Neural crest cell (in vitro differentiated cells): ENCODE results near the gene SLC15A4. TPM values are rescaled to one million over a fixed set of nuclear protein-coding genes. Genes with fewer than 3 reads are reported as not detected.

Experiments used
- DNase-seq: peaks from one replicate; pipeline ENCODE4 v3.0.0; 2021; ENCODE audit warnings: low read depth, mixed read lengths, low spot score
- H3K27ac Mint-ChIP-seq: one replicate; pipeline ENCODE4 v1.8.0; 2021; ENCODE audit warnings: mild to moderate bottlenecking, mixed read lengths; ENCODE audit not compliant: unreplicated experiment
- H3K27me3 Mint-ChIP-seq: 2 replicates; pipeline ENCODE4 v1.8.0; 2021; ENCODE audit warnings: low read depth, mild to moderate bottlenecking, mixed read lengths
- H3K36me3 Mint-ChIP-seq: 2 replicates; pipeline ENCODE4 v1.8.0; 2021; ENCODE audit warnings: low read depth, mild to moderate bottlenecking, mixed read lengths
- H3K4me1 Mint-ChIP-seq: 2 replicates; pipeline ENCODE4 v1.8.0; 2021; ENCODE audit warnings: mixed read lengths
- H3K4me3 Mint-ChIP-seq: one replicate; pipeline ENCODE4 v1.8.0; 2021; ENCODE audit warnings: mild to moderate bottlenecking, mixed read lengths
- H3K9me3 Mint-ChIP-seq: 2 replicates; pipeline ENCODE4 v1.8.0; 2021; ENCODE audit warnings: mixed read lengths
- total RNA-seq: library from RNA; stranded (reverse); gene quantifications from 2 replicates; pipeline ENCODE4 v1.2.1, GENCODE V29; 2021
- TF ChIP-seq, protein P1 (sequence below): fragments of 200-600 bp; sonication (generic); conservative IDR thresholded peaks from 2 replicates; pipeline ENCODE4 v1.5.0; 2021; ENCODE audit warnings: antibody characterized with exemption, mild to moderate bottlenecking

The SLC15A4 gene
- total RNA-seq, 1 donor from 2014 or later: 19.4 TPM

DNA sequence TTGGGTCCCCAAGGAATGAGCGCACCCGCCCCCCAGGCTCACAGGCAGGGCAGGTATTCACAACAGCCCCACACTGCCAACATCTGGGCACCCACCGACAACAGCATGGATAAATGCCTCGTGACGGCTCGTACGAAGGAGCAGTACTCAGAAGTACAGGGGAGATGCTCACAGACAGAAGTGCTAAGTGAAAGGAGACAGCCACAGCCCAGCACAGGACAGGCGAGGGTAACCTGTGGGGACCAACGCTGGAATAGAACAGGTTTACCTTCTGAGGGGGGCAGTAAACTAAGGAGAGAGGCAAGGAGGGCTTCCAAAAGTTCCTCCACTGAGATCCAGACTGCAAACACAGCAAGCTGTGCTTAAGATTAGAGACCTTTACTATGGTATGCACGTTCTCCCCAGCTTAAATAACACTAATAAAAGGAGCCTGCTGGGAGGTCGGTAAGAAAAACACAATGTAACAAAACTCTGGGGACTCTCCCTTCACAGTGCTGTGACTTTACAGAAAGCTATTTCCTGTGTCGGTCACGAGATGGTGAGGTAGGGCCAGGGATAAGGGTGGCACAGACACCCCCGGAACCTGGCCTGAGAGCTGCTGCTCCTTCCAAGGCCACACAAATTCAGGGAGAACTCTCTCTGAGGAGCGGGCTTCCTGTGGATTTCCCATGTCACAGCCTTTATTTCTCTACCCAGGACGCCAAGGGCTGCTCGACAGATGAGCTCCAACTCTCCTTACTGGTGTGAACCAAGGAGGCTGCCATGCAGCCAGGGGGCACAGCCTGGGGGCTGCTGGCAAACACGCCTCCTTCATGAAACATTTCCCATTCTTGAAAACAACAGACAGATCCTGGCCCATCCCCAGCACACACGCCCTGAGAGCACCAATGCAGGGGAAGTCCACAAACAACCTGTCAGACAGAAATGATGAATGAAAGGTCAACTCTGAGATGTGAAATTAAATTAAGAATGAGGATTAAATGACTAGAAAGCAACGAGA is 26.3 kb downstream of the SLC15A4 start:
- Mint-ChIP-seq H3K27ac (no peak overlapping the region), H3K4me1 (peaks cover 4% of the 10 kb centered on the region), H3K4me3 (no peak overlapping the region), H3K36me3 (peaks cover 26% of the 10 kb centered on the region), H3K9me3 (no peaks in the 10 kb centered on the region), H3K27me3 (no peaks in the 10 kb centered on the region)
- TF ChIP-seq, protein P1, sequence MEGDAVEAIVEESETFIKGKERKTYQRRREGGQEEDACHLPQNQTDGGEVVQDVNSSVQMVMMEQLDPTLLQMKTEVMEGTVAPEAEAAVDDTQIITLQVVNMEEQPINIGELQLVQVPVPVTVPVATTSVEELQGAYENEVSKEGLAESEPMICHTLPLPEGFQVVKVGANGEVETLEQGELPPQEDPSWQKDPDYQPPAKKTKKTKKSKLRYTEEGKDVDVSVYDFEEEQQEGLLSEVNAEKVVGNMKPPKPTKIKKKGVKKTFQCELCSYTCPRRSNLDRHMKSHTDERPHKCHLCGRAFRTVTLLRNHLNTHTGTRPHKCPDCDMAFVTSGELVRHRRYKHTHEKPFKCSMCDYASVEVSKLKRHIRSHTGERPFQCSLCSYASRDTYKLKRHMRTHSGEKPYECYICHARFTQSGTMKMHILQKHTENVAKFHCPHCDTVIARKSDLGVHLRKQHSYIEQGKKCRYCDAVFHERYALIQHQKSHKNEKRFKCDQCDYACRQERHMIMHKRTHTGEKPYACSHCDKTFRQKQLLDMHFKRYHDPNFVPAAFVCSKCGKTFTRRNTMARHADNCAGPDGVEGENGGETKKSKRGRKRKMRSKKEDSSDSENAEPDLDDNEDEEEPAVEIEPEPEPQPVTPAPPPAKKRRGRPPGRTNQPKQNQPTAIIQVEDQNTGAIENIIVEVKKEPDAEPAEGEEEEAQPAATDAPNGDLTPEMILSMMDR: no peak
- no peak for DNase-seq

DNA sequence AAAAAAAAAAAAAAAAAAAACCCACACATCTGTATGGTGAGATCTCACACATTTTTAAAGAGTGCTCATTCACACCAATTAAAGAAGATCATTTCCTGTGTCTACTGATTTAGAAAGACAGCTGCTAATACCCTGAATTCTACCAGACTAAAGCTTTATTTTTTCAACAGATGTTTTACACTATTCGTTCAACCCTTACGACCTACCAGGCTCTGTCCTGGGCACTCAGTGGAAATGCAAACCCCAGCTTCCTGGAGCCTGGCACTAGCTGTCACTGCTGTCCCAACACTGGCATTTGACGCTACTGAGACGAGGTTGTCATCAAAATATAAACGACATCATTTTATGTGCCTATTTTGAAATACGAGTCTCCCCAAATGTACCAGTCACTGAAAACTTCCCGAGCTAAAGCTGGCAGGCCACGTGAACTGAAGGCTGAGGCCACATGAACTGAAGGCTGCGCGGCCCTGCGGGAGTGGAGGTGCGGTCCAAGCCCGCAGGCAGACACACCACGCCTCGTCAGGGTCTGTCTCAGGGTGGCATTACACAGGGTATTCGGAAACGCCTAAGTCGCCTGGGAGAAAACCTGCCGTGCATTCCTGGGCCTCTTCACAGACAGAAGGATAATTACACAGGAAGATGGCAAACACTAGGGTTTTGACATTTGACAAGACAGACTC is 27.2 kb downstream of the SLC15A4 start:
- no peaks in the 10 kb centered on the region for H3K9me3 Mint-ChIP-seq
- TF ChIP-seq, protein P1: no peak
- no peak overlapping the region for H3K4me3 Mint-ChIP-seq
- DNase-seq: no peak
- H3K36me3 Mint-ChIP-seq: peaks cover 28% of the 10 kb centered on the region
- H3K27me3 Mint-ChIP-seq: no peaks in the 10 kb centered on the region
- H3K4me1 Mint-ChIP-seq: peaks cover 9% of the 10 kb centered on the region
- no peak overlapping the region for H3K27ac Mint-ChIP-seq

DNA sequence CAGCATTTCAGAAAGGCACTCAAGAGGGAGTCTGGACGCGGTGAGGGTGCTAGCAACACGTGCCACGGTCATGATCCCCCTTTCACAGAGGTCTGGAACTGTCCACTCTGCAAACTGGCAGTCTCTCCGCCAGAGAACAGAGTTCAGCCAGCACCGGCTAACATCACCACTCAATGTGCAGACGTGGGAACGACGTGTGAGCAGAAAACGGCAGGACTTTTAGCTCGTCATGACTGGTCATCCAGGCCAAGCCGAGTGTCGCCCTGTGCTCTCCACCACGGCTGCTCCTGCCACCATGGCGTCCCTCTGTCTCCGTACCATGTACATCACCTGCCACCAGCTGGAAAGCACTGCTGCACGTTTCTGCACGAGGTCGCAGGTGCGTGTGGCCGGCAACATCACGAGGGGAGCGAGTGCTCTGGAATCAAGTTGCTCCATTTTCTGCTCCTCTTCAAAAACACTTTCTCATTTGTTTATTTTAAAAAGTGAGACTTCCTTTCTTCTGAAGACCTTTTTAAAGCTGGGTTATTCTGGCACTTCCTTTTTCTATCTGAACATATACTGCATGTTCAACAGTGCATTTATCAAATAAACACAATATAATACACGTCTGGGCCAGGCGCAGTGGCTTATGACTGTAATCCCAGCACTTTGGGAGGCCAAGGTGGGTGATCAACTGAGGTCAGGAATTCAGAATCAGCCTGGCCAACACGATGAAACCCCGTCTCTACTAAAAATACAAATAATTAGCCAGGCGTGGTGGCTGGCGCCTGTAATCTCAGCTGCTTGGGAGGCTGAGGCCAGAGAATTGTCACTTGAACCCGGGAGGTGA is 28.0 kb downstream of the SLC15A4 start:
- Mint-ChIP-seq H3K27ac (no peak overlapping the region), H3K4me3 (no peak overlapping the region), H3K27me3 (no peaks in the 10 kb centered on the region), H3K9me3 (no peaks in the 10 kb centered on the region), H3K36me3 (peaks cover 26% of the 10 kb centered on the region), H3K4me1 (peaks cover 9% of the 10 kb centered on the region)
- TF ChIP-seq, protein P1: no peak
- DNase-seq: no peak

DNA sequence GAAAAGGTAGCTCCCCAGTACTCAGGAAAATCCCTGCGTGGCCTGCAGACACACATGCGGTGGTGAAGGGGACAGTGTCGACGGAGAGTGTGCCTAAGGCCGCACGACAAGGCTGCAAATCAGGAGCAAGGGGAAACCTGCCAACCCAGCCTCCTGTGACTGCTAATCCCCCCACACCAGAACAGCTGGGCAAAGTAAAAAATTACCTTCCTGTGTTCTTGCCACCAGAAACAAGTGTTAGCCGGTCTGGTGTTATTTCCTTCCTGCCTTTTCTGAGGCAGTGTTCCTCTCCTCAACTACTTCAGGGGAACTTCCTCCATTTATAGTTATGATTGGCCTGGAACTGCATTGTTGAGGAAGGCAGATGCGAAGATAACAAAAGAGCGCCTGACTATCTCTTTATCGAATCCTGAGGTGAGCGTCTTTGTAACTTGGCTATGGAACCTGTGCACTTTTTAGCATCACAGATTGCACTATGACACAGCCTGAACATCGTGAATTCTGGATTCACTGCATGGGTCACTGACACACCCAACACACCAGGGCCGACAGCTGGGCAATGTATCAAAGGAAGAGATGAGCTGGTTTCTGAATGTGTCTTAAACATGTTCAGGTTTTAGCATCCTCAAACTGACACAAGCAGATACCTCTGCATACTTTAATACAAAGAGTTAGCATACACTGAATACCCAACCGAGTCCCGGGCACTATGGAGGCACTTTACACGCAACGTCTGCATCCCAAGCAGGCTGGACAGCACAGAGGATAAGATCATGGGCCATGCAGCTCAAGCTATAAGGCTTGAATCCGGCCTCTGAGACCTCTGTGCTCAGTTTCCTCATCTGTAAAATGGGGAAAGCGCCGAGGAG is 28.9 kb downstream of the SLC15A4 start:
- Mint-ChIP-seq H3K9me3 (no peaks in the 10 kb centered on the region), H3K4me1 (peaks cover 9% of the 10 kb centered on the region), H3K27me3 (no peaks in the 10 kb centered on the region), H3K36me3 (peaks cover 20% of the 10 kb centered on the region), H3K4me3 (no peak overlapping the region), H3K27ac (no peak overlapping the region)
- TF ChIP-seq, protein P1: no peak
- no peak for DNase-seq
